HG03060 (cell line): Measurements from ENCODE around the gene STC2.

Experiments
- ATAC-seq: cut with Tn5 transposase; IDR thresholded peaks from one replicate; pipeline ENCODE4 v1.9.1; 2021; ENCODE audit warnings: low read depth, moderate number of reproducible peaks; ENCODE audit not compliant: unreplicated experiment

STC2 gene

DNA sequence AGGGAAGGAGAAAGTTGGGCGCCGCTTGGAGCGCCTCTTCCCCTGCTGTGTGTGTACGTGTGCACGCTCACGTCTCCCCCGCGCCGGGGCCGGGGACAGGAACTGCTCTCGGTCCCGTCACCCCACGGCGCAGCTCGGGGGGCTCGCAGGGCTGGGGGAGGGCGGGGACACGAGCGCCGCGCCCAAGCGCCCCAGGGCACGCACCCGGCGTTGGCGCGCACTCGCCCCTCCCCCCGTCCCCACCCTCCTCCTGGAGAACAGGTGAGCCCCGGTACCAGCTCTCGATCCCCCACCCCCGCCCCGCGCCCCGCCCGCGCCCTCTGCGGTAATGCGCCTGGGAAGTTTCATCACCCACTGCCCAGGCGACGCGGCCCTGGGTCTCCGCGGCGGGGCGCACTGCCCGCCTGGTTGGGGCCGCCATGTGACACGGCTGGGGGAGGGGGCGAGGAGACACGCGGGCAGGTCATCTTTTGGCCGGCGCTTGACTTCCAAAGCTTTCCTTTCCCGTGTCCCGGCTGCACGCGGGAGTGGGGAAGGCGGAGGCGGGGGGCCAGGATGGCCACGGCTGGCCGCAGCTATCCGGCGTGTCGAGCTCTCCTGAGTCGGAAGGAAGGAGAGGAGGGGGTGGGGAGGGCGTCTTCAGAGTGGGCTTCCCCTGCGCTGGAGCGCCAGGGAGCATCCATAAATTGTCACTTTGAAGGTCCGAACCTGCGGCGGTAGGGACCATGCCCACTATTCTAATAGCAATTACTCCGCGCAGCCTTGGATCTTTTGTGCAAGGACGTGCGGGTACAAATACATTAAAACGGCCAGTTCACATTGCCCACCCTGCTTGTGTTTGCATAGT, 1.5 kb upstream of the STC2 start:
- ATAC-seq, result no peak

DNA sequence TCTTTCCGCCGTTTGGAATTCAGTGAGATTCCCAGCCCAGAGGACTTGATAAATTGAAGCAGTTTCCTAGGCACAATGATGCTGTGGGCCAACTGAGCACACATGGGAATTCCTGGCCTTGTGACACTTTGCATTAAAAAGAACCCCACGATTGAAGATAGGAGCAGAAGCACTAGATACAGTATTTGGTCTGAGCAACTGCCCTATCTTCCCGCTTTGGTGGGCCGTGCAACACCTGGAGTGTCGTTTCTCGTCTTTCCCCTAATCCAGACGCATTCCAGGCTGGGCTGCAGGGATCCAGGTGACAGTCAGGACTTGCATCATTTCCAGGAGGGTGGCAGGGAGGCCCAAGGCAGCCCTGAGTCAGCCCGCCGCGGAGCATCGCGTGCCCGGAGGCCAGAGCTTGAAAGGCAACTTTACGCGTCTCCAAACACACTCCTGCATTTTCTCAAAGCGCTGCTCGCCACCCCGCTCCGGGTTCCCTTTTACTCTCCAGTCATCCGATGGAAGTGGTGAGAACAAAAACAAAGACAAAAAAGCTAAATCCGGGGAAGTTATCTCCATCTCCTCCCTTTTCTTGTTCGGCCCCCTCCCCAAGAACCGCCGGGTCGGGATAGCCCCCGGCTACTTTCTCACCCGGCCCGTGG, 753 bp upstream of the STC2 start:
- ATAC-seq, result no peak

DNA sequence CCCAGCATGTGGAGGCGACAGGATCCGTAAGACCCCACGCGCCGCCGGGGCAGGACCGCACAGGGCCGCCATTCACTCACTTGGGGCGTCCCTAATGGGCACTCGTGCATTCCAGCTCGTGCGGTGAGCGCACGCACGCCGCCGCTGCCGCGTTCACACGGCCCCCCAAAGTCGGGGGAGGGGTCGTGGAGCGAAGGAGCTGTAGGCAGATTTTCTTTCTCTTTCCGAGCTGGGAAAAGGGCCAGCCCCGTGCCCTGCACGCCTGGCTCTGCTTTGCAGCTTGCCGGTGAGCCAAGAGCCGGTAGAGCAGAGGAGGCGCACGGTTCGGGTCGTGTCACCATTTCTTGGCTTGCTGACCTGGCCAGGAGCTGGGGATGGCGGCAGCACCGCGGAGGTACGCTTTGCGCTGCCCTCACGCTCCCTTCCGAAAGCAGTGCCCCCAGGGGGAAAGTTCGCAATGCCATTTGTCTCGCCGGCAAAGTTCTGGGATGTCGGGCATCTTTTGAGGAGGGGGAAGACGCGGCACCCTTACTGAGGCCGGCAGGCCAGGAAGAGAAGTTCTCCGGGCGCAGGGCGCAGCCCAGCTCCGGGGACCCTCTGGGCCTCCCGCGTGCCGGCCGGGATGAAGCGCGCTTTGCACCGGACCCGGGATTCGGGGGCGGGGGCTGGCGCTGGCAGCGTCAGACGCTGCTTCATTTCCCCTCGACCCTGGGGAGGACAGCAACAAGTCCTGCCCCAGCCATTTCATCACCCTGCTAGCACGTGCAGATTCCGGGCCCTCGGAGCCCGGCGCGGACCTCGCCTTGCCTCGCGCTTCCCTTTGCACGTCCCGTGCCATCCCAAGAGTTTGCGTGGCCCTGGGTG, 898 bp downstream of the STC2 start:
- ATAC-seq, result no peak

DNA sequence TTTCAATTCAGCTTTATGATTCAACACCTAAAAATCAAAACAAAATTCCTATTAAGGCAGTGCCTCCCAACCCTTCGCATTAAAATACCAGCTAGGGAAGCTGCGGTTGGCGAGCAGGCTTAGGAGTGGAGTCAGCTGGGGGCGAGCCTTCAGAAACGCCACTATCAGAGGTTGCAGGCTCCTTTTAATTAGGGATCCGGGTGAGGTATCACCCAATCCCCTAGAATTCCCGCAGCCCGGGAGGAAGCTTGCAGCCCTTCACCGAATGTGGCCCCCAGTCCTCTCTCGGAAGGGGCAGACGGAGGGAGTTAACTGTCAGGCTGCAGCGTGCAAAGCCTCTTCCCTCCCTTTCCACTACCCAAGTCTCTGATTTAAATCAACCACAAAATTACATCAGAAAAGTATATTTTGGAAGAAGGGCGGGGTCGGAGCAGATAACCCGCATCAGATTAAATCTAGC, 1.7 kb downstream of the STC2 start:
- no peak for ATAC-seq

DNA sequence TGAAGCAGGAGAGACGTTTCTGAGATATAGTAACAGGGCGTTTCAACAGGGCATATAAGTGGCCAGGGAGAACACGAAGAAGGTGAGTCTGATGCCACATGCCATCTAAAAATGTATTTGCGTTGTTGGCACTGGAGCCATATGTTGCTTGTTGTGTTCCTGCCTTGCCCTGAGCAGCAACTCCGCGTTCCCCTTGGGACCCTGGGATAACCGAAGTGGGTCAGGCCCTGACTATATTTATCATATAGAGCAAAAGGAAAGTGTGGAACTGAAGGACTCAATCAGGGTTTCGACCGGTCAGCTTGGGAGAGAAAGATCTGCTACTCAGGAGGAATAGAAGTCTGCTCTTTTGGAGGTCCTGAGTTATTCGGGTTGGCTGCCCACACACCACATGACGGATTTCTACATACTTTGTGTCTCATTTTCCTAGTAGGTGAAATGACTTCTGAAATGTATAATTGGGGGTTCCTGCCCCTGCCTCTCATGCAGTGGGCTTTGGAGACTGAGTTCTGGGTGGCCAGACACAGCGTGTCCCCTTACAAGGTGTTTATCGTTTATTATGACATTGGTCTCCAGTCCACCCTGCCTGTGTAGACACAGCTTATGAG, 3.0 kb downstream of the STC2 start:
- no peak for ATAC-seq

DNA sequence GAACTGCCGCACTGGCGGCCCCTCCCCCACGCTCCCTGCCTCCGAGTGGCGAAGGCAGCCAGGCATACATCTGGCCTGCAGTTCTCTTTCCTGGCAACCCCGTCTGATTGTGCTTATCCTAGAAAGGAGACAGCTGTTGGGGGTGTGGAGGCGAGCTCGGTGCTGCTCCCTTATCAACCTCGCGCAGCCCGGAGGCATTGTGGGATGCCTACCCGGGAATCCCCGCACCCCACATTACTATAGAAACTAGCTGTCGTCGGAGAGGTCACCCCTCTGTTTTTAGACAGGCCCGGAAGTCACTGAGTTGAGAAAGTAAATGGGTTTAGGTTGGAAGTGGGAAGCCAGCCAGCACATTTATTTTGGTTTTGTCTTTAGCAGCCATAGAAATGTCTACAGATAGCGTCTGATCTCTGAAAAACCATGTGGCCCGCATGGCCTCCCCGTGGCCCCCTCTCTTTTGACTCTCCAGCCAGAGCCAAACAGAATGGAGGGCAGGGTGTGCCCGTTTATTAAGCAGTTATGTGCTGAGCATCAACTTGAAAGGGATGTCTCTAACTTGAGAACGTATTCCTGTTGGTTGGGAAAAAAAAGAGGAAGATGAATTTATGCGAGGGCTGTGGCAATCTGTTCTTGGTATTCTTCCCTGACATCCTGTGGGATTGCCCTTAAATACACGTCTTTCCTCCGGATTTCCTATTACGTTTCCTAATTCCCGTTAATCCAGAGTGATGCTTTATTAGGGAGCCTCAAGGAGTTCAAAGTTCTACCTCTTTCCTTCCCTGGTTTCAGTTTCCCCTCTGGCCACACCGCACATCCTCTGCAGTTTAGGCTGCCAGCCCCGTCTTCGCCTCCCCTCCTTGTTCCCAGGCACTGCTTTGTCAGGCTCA, 3.9 kb downstream of the STC2 start:
- no peak for ATAC-seq

DNA sequence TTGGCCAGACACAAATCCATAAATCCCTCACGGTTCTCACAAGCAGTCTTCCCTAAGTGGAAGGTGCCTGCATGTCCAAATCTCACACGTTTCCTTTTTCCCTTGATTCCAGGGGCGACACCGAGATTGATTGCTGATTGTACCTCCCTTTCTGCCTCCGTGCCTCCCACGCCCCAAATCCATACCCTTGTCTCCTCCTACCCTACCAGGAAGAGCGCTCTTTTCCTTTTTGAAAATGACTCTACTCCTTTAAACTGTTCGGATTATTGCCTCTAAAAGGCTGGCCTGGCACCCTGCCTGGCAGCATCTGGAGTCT, 4.5 kb downstream of the STC2 start:
- no peak for ATAC-seq

DNA sequence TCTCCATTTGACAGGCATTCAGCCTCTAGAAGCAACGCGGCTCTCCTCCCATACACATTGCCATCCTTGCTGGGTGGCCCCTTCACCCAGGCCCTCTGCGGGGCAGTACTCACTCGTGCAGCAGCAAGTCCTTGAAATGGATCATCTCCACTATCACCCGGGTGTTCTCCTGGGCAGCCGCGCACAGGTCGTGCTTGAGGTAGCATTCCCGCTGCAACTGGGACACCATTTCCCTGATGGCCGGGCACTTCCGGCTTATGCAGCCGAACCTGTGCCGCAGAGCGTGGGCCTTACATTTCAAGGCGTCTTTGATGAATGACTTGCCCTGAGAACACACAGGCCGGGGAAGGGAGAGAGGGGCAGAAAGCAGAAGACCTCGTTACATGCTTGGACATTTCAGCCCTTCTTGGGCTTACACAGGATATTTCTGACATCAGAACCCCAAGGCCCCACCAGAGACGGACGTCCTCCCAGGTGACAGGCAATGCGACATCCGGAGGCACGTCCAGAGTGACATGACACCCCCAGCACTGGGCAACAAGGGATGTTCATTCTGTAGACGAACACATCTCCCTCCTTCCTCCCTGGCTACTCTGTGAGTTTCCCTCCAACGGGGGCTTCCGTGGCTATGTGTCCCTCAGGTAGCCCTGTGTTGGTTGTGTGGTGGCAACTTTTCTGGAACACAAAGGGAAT, 5.0 kb downstream of the STC2 start:
- ATAC-seq, result no peak

DNA sequence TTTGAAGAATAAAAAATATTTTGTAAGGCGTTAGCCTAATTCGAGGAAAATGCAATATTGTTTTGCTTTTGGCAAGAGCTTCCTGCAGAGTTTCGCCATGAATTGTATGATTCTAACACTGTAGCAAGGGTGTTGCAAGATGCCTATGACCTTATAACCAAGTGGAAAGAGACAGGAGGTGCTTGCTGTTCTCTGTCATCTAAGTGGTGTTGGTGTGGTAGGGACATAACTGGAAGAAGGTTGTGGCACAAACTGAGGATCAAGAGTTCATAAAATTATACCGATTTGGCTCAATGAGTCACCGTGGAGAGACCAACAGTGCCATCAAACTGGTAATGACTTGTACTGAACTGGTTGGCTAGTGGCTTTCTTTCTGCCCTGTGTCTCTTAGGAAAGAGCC, 6.3 kb downstream of the STC2 start:
- ATAC-seq, result no peak

DNA sequence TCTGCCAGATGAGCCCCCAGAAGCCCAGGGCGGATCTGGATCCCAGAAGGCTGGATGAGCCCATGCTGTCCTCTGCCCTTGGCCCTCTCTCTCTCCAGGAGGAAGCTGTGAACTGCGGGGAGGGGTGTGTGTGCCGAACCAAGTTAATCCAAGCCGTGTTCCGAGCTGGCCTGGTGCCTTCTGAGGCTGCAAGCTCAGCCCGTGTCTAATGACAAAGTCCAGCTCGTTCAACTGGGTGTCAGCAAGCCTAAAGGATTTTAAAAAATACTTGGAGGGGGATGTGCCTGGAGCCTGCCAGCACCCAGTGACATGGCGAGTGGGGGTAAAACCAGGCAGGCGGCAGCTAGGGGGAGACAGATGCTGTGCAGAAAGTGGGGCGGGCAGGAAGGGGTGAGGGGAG, 8.0 kb downstream of the STC2 start:
- ATAC-seq, result no peak

DNA sequence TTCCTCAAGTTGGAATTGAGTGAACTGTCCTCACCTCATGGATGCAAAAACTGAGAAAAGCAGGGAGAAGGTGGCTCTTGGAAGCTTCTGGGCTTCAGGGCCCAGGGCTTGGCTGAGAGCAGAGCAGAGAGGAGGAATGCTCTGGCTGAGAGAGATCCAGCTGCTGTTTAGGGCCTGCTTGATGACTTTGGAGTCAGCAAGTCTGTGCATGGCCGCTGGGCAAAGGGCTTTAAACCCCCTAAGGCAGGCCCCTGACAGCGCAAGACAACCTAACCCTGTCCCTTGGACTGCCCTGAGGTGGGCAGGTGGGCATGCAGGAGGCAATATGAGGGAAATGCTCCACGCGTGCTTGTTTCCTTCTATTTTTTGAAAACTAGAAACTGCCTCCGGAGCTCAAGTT, 8.6 kb downstream of the STC2 start:
- ATAC-seq, result no peak

DNA sequence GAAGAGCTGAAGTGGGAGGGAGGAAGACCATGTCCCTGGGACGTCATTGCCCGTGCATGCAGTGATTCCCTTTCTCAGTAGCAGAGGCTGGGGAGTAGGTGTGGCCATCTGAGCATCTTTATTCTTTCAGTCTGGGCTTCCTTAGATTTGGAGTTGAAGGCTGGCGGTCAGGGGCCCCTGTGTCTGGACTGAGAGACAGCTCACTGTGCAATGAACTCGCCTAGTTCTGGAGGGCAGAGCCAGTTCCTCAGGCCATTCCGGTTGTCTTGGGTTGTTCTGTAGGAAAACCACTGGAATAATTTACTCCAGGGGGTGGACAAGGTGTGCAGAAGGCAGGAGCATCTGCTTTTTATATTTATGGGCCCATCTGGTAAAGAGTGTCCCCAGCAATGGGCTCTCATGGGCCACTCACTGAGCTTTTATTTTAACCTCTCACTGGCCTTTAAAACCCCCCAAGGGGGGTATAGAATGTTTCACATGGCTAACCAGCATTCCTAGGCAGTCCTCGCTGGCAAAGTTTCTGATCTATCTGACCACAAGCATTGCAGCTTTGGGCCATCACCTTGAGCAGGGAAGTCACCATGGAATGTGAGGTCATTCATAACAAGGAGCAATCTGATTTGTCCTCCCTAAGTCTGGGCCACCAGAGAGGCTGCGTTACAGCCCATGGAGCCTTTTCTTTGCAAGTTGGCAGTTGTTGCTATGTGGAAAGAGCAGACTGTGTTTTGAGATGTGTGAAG, 9.2 kb downstream of the STC2 start:
- no peak for ATAC-seq

DNA sequence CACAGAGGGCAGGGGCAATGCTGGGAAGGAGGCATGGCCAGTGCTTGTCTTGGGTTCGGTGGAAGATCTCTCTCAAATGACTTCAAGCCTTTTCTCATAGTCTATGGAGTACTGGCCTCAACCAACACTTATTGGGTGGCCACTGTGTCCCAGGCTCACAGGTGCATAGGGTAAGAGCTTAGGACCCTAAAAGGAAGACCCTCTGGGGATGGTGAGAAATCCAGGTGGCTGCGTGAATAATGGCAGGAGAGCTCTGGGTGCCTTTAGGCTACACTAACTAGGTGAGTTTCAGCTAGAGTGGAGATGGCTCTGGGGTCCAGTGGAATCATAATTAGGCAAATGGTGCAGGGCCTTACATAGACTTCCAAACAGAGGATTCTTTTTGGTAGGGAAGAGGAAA, 9.9 kb downstream of the STC2 start:
- ATAC-seq, result no peak

DNA sequence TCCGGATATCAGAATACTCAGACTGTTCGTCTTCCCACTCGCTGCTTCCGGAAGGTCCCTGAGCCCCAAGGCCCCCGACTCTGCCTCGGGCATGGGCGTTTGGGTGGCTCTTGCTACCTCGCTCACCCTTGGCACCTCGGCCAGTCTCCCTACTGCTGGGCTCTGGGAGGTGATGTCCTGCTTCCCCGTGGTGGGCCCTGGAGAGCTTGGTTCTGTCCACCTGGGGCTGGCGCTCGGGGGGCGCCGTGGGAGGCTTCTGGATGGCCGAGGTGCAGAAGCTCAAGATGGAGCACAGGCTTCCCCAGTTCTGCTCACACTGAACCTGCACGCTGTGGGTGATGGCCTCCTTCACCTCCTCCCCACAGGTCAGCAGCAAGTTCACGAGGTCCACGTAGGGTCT, 10.4 kb downstream of the STC2 start:
- ATAC-seq, result no peak

DNA sequence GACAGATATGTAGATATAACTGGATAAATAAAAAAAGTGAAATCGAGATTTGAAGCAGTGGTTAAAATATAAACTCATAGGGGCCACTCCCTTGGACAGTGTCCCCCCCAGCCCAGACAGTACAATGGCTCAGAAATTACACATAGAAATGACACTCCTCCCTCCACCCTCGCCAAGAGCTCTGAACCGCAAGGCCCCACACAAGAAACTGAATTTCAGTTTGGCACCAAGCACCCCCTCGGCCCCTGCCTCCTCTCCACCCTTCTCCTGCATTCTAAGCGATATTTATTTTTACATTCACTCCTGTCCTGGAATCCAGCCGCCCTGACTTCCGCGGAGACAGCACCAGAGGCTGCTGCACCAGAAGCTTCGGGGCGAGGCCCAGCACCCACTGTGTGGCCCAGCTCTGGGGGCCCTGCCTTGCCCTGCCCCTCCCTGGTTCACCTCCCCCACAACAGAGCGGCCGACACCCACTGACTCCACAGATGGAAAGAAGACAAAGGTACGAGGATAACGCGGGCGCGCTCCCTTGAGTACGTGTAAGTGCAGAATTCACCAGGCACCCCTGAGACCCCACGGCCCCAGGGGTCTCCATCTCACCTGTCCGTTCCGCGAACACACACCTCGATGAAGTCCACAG, 11.0 kb downstream of the STC2 start:
- no peak for ATAC-seq

DNA sequence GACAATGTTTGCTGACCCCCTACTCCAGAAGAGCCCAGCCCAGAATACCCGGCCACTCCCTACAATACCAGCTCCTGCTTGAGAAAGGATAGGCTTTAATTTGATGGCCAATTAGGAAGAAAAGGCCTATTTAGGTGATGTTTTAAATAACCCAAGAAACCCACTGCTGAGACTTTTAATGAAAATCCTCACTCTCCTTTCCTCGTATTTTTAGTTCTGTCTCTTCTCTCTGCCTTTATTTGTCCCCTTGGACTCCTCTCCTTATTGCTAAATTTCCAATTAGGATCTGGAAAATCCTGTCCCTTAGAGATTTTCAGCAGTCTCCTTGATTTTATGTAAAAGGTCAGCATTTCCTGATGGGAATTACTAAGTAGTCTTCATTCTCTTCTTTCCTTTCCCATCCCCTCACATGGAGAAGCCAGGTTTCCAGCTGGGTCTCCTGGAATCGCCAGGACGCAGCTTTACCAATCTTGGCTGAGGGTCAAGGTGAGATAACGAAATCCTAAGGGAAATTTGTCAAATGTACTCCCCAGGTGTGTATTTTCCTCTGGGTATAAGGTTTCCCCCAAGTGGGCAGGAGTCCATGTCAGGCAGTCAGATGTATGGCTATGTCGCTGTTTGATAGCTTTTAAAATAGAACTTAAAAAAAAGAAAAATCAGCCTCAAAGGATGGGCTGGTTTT, 11.7 kb downstream of the STC2 start:
- ATAC-seq, result no peak

DNA sequence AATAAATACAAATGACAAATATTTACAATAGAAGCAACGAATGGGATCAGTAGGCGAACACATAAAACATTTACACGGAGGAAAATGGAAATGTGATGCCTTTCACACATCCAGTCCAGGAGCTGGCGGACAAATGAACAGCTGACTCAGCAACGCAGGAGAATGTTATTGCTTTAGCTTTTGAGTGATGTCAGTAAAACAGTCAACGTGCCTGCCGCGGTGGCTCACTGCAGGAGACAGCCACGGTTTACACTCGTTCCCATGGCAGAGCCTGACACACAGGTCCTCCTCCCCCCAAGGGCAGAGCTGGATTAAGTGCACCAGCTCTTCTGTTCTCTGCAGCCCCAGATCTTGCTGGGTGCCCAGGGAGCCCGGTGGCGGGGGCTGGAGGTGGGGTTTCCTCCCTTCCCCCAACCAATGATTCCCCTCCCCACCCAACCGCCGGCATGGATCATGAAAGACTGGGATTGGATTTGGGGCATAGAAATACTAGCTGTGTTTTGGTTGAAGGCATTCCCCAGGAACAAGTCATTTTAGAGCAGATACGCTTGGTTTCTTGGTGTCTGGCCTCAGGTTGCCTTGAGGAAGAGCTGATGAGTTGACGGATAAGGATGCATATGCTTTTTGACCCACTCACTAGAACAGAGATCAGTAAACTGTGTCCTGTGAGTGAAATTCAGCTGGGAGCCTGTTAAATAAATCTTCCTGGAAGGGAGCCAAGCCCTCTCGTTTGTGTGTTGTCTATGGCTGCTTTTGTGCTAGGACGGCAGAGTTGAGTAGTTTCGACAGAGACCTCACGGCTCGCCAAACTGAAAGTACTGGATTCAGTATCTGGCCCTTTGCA, 12.5 kb downstream of the STC2 start:
- ATAC-seq, result no peak
